ENCODE measurements around the gene GLS. TPM values are rescaled to one million over a fixed set of nuclear protein-coding genes. Genes with fewer than 3 reads are reported as not detected.
"Not testable (repeated sequence)": the region's sequence is repeated elsewhere in the genome, so short reads cannot be mapped to it uniquely, and the experiment has no call there.

The GLS gene
- total RNA-seq, 1 experiment from 2014 or later: 118 TPM

GRCh38 chr2:190938771-190939335 is 58.2 kb downstream of the GLS start:
- DNase-seq: no peak
- Histone ChIP-seq H3K27me3 (no peaks in the 10 kb centered on the region), H3K9me3 (no peaks in the 10 kb centered on the region), H3K36me3 (peaks cover 54% of the 10 kb centered on the region), H3K4me3 (no peak overlapping the region)

- Histone ChIP-seq H3K4me3 (no peak overlapping the region), H3K36me3 (peaks cover 40% of the 10 kb centered on the region), H3K9me3 (no peaks in the 10 kb centered on the region), H3K27me3 (no peaks in the 10 kb centered on the region)
- no peak for DNase-seq
Measured at GRCh38 chr2:190940454-190940853, 59.8 kb downstream of the GLS start.

GRCh38 chr2:190941571-190941970 is 61.0 kb downstream of the GLS start:
- no peaks in the 10 kb centered on the region for H3K27me3 ChIP-seq
- H3K36me3 ChIP-seq: peaks cover 29% of the 10 kb centered on the region
- H3K9me3 ChIP-seq: no peaks in the 10 kb centered on the region
- no peak for DNase-seq
- H3K4me3 ChIP-seq: no peak overlapping the region

- no peak for DNase-seq
- Histone ChIP-seq H3K4me3 (no peak overlapping the region), H3K9me3 (no peaks in the 10 kb centered on the region), H3K36me3 (peaks cover 22% of the 10 kb centered on the region), H3K27me3 (no peaks in the 10 kb centered on the region)
Measured at GRCh38 chr2:190942697-190943096, 62.1 kb downstream of the GLS start.

GRCh38 chr2:190943706-190944105 is 63.1 kb downstream of the GLS start:
- Histone ChIP-seq H3K9me3 (no peaks in the 10 kb centered on the region), H3K4me3 (no peak overlapping the region), H3K27me3 (no peaks in the 10 kb centered on the region), H3K36me3 (peaks cover 22% of the 10 kb centered on the region)
- no peak for DNase-seq

GRCh38 chr2:190947141-190947540 is 66.5 kb downstream of the GLS start:
- Histone ChIP-seq H3K27me3 (no peaks in the 10 kb centered on the region), H3K36me3 (no peaks in the 10 kb centered on the region; the same call in 1 of the 2 replicates), H3K4me3 (no peak overlapping the region), H3K9me3 (no peaks in the 10 kb centered on the region)
- DNase-seq: no peak

GRCh38 chr2:190947711-190948251 is 67.2 kb downstream of the GLS start:
- H3K4me3 ChIP-seq: no peak overlapping the region
- DNase-seq: peak; percentile 25
- no peaks in the 10 kb centered on the region; the same call in 1 of the 2 replicates for H3K36me3 ChIP-seq
- no peaks in the 10 kb centered on the region for H3K9me3 ChIP-seq
- no peaks in the 10 kb centered on the region for H3K27me3 ChIP-seq

- peak; percentile 19 for DNase-seq
- peaks cover 4% of the 10 kb centered on the region; the same call in 1 of the 2 replicates for H3K36me3 ChIP-seq
- no peak overlapping the region for H3K4me3 ChIP-seq
- H3K27me3 ChIP-seq: no peaks in the 10 kb centered on the region
- H3K9me3 ChIP-seq: no peaks in the 10 kb centered on the region
Measured at GRCh38 chr2:190948671-190949070, 68.0 kb downstream of the GLS start.

GRCh38 chr2:190950566-190950991 is 70.0 kb downstream of the GLS start:
- peaks cover 15% of the 10 kb centered on the region for H3K36me3 ChIP-seq
- no peak for DNase-seq
- no peaks in the 10 kb centered on the region for H3K9me3 ChIP-seq
- no peaks in the 10 kb centered on the region for H3K27me3 ChIP-seq
- no peak overlapping the region for H3K4me3 ChIP-seq

GRCh38 chr2:190953257-190953656 is 72.6 kb downstream of the GLS start:
- no peak for DNase-seq
- H3K36me3 ChIP-seq: peaks cover 26% of the 10 kb centered on the region
- H3K4me3 ChIP-seq: no peak overlapping the region
- no peaks in the 10 kb centered on the region for H3K27me3 ChIP-seq
- H3K9me3 ChIP-seq: no peaks in the 10 kb centered on the region

GRCh38 chr2:190959911-190960788 is 79.5 kb downstream of the GLS start:
- DNase-seq: no peak
- H3K9me3 ChIP-seq: no peaks in the 10 kb centered on the region
- peaks cover 58% of the 10 kb centered on the region for H3K36me3 ChIP-seq

GRCh38 chr2:190961117-190961516 is 80.5 kb downstream of the GLS start:
- H3K27me3 ChIP-seq, H3K9me3 ChIP-seq, DNase-seq, H3K4me3 ChIP-seq: not testable (repeated sequence)
- H3K36me3 ChIP-seq: peaks cover 59% of the 10 kb centered on the region

More at GRCh38 chr2:190959911-190960788, 79.5 kb downstream of the GLS start:
- Histone ChIP-seq H3K27me3 (no peaks in the 10 kb centered on the region), H3K4me3 (no peak overlapping the region)

GRCh38 chr2:190961918-190962487 is 81.4 kb downstream of the GLS start:
- Histone ChIP-seq H3K9me3 (no peaks in the 10 kb centered on the region), H3K27me3 (no peaks in the 10 kb centered on the region), H3K4me3 (no peak overlapping the region), H3K36me3 (peaks cover 60% of the 10 kb centered on the region)
- DNase-seq: no peak

- Histone ChIP-seq H3K36me3 (peaks cover 71% of the 10 kb centered on the region), H3K4me3 (no peak overlapping the region), H3K9me3 (no peaks in the 10 kb centered on the region), H3K27me3 (no peaks in the 10 kb centered on the region)
- no peak for DNase-seq
Measured at GRCh38 chr2:190963088-190963487, 82.5 kb downstream of the GLS start.

GRCh38 chr2:190964170-190964795 is 83.7 kb downstream of the GLS start:
- Histone ChIP-seq H3K27me3 (no peaks in the 10 kb centered on the region), H3K36me3 (peaks cover 83% of the 10 kb centered on the region), H3K9me3 (no peaks in the 10 kb centered on the region), H3K4me3 (no peak overlapping the region)
- DNase-seq: no peak

GRCh38 chr2:190965580-190966222 is 85.1 kb downstream of the GLS start:
- Histone ChIP-seq H3K9me3 (no peaks in the 10 kb centered on the region), H3K4me3 (no peak overlapping the region), H3K36me3 (peaks cover 95% of the 10 kb centered on the region), H3K27me3 (no peaks in the 10 kb centered on the region)
- DNase-seq: no peak
